ENCODE data around the gene TTC7B.
A peak's percentile ranks its signal among the peaks of the same experiment; 100 is the strongest.

TTC7B gene

DNA sequence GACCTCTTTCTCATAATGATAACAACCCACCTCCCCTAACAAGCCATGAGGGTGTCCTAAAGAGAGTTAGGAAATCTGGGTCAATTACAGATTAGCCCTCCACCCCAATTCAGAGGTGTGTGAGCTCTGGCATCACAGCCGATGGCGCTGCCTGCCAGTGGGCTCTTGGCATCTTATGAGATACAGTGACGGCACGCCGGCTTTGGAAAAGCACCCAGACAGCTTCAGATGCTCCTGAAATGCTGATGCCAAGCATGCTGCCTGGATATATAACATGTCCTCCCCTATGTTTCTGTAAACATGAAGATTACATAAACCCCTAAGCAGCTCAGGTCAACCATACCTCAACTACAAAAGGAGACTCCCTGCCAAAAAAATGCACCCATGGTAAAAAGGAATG is 152.6 kb downstream of the TTC7B start:
- H3K4me3 ChIP-seq (ENCODE audit: low read length): no peak overlapping the region
- DNase-seq (ENCODE audit: low read depth, low spot score): no peak

DNA sequence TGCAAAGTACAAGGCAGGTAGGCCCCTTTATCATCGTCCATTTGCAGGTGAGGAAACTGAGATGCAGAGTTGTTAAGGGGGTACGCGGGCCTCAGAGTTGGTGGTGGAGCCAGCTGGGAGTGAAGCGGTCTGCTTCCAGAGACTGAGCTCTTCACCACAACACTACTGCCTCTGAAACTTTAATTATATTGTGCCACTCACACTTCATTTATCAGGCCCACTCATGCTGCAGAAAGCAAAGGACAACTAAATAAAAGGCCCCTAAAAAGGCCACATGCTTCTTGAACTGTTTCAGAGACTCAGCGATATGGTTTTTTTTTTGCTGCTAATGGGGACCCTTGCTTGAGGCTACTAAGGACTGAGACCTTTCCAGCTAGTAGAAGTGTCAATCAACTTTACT is 153.1 kb downstream of the TTC7B start:
- H3K4me3 ChIP-seq (ENCODE audit: low read length): no peak overlapping the region
- DNase-seq (ENCODE audit: low read depth, low spot score): no peak

DNA sequence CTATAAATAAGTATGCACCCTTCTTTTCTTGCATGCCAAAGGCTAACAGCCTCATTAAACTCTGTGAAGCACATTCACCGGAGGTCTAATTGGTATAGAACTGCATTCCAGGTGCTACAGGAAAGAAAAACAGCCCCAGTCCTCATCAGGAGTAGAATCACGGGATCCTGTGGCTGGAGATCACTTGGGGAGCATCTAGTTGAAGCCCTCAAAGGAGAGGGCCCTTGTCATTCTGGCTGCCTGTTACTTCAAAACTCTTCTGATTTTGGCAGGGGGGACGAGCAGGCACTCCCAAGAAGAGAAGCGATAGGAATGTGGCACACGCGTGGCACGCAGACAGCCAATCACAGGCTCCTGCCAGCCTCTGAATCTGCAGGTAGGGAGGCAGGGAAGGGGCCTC is 154.4 kb downstream of the TTC7B start:
- no peak for DNase-seq (ENCODE audit: low read depth, low spot score)

DNA sequence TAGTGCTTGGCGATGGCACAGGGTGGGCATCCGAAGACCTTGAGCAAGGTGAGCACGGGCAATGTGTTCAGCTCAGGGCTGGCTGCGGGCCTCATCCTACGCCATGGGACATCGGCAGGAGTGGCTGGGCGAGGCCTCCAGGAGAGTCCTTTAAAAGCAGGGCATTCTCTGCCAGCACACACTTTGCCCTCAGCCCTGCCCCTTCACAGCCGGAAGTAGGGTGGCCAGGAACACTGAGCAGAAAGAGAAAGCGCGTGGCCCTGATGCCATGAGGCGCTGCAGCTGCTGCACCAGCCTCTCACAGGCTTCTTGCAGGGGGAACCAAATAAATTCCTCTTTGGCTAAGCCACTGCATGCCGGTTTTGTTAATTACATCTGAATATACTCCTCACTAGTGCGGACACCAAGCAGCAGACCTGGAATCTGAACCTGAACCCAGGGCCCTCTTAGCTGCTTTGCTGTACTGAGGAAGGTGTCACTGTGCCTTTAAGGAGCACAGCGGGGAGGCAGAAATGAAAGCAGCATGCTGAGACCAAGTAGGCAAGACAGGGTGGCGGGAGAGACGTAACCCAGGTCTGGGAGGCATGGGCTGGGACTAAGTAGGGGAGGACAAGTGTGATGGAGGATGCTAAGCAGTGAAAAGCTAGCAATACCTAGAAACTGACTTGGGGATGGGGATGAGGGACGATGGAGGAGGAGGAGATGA is 155.2 kb downstream of the TTC7B start:
- H3K4me3 ChIP-seq (ENCODE audit: low read length): no peak overlapping the region
- no peak for DNase-seq (ENCODE audit: low read depth, low spot score)

More for the DNA sequence above, 154.4 kb downstream of the TTC7B start:
- no peak overlapping the region for H3K4me3 ChIP-seq (ENCODE audit: low read length)

DNA sequence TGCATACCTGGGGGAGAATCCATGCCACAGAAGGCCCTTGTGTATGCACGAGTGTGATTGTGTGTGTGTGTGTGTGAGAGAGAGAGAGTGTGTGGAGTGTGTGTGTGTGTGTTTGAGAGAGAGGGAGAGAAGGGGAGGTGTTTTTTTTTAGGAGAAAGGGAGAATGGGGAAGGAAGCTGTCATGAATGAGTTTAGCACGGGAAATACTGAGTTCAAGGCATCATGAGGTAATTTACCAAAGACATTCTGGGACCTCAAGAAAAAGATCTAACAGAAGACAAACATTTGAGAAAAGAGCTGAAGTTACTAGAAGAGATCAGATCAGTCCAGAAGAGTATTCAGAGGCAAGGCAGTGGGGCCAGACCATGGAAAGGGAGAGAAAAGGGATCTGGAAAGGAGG is 157.1 kb downstream of the TTC7B start:
- no peak for DNase-seq (ENCODE audit: low read depth, low spot score)

DNA sequence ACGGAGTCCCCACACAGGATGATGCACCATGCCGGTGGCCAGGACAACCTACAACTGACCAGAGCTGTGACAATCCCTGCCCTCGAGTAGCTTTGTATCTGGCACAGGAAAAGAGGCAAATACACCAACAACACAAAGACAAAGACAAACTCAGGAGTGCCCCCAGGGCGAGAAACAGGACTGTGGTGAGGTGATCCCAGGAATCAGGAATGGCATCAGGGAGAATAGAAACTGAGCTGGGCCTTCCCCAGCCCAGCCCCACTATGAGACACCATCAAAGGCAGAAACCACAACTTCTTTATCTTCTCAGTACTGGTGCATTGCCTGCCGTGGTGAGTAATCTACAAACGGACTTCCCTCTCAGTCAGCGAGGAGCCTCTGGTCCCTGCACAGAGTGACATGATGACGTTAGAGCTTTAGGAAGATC is 157.7 kb downstream of the TTC7B start:
- DNase-seq (ENCODE audit: low read depth, low spot score): peak; percentile 28

More for the DNA sequence above, 157.1 kb downstream of the TTC7B start:
- no peak overlapping the region for H3K4me3 ChIP-seq (ENCODE audit: low read length)

DNA sequence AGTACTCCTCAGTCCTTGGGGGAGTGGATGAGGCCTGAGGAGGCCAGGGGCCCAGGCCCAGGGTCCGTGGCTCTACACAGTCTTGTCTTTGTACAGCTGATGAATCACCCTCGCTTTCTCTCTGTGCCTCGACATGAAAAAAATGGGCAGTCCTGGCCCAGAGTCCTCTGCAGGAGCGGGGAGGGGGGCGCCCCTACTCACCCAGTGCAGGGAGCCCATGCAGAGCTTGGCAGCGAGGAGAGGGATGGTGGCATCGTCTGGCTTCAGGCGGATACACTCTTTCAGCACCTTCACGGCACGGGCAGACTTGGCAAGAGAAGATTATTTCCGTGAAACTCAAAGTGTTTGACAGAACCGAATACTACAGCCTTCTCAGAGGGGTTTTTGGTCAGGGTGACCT is 159.3 kb downstream of the TTC7B start:
- DNase-seq (ENCODE audit: low read depth, low spot score): no peak

More for the DNA sequence above, 157.7 kb downstream of the TTC7B start:
- no peak overlapping the region for H3K4me3 ChIP-seq (ENCODE audit: low read length)

DNA sequence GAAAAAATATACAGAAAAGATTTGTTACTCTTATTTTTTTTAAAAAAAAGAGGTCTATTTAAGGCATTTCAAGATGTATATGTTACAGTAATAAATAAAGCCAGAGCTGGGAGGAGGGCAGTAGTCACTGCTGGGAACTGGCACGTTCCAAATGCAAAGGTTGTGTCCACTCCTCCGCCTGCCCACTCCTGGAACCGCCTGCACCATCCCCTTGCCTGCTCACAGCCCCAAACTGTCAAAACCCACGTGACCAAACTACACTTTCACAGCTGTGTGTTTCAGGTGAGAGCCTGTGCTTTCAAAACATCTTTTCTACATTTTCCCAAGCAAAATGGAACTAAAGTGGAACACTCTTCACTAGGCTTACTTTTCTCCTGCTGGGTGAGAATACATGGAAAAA is 160.4 kb downstream of the TTC7B start:
- no peak overlapping the region for H3K4me3 ChIP-seq (ENCODE audit: low read length)
- no peak for DNase-seq (ENCODE audit: low read depth, low spot score)

More for the DNA sequence above, 159.3 kb downstream of the TTC7B start:
- H3K4me3 ChIP-seq (ENCODE audit: low read length): no peak overlapping the region

DNA sequence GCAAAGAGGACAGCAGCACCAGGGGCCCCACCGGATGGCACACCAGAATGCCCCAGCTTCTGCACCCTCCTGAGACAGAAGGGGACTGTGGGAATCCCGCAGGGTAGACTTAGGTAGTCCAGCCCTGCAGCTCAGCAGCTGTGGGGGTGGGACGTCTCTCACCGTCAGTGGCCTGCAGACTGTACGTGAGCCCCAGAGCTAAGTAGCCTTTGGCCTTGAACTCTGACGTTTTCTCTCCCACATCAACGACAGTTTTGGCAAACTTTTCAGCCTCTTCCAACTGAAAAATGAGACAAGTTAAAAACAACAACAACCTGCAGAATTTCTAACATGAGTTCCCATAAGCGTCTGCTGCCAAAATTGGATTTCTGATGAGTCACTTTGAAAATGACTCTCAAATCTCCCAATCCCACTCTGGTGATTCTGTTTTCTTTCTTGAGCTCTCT is 161.4 kb downstream of the TTC7B start:
- DNase-seq (ENCODE audit: low read depth, low spot score): no peak
- no peak overlapping the region for H3K4me3 ChIP-seq (ENCODE audit: low read length)

DNA sequence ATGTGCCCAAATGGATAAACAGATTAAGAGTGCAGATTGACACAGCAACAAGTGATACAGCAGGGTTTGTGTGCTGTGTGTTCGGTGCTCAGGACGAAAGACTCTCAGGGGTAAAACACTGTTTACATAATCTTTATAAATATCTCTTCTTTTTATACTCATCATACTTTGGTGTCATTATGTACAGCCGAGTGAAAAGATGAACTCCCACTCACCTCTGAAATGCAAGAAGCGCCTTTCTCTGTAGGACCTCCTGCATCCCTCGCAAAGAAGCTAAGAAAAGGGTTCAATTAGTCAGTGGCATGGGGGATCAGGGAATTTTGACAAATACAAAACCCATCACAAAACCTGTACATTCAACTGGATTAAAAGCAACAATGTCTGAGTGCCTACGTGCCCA is 163.6 kb downstream of the TTC7B start:
- no peak for DNase-seq (ENCODE audit: low read depth, low spot score)

DNA sequence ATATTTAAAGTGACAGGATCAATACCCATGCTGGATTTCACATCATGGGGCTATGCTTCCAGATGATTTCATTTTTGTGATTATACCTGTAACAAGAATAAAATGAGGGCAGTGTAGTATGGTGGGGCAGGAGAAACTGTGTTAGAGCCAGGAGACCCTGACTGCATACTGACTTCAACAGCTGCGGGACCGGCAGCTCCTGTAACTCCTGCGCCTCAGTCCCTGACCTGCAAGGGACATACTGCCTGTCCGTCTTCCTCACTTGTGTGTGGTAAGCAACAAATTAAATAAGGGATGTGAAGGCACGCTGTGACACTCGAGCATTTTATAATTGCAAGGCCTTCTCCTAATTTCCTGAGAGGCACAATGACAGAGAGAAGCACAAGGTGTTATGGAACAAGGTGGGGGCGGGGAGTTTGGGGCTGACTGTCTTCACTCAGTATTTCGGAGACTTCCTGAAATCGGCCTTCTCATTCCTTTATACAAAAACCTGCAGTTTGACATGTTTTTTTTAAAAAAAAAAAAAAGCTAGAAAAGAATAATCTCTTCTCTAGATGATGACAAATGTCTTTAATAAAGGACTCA is 164.2 kb downstream of the TTC7B start:
- no peak overlapping the region for H3K4me3 ChIP-seq (ENCODE audit: low read length)
- DNase-seq (ENCODE audit: low read depth, low spot score): no peak

More for the DNA sequence above, 163.6 kb downstream of the TTC7B start:
- H3K4me3 ChIP-seq (ENCODE audit: low read length): no peak overlapping the region

DNA sequence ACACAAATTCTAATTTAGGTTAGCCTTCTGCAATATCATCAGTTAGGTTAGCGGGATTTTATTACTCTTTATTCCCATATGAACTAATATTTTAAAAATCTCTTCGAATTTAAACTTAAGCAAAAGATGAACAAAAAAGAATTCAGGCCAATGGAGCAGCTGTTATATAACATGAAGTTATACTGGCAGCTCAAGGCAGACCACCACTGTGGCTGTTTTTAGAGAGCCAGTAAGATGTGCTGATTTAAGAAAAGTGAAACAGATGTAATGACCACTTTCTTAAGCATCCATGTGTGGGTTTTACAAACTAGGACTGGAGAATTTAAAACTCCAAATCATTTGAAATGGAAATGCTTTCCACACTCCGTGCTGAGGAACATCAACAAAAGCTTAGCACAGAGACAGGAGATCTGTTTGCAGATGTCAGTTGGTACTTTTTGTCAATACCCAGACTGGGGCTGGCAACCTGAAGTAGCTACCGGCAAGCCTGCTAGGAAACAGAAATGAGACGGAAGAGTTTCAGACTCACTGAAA is 164.9 kb downstream of the TTC7B start:
- H3K4me3 ChIP-seq (ENCODE audit: low read length): no peak overlapping the region
- no peak for DNase-seq (ENCODE audit: low read depth, low spot score)

DNA sequence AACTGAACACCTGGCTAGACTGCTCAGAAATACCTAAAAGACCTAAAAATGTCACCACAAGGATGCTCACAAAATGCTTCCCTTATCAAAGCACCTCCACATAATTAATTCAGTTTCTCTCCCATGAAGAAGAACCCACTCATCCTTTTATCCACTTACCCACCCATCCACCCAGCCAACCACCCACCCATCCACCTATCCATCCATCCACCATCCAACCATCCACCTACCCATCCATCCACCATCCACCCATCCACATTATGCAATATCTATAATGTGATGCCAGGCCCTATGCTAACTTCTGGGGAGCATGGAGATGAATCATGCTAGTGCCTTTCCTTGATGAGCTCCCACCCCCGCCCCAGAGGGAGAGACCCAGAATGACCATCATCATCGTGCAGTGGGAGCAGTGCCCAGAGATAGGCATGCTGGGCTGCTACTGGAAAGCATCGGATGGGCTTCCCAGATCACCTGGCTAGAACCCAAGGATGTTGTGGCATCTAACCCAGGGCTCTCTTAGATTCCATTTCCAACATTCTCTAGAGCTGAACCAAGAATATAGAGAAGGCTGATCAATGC is 166.6 kb downstream of the TTC7B start:
- H3K4me3 ChIP-seq (ENCODE audit: low read length): no peak overlapping the region
- DNase-seq (ENCODE audit: low read depth, low spot score): no peak

DNA sequence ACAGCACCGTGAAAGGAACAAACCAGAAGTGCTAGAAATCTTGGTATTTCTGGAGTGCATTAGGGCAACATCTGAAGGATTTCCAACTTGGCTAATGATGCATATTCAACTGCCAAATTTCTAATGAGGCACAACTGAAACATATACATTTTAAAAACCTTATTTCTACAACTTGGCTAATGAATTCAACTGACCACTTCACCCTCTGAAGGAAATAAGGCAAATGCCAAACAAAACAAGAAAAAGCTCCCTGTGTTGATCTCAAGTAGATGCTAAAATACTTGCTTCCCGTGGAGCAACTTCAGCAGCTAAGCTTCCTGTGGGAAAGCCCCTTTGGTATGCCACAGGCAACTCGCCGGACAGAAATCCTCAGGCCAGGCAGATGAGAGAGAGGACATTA is 167.1 kb downstream of the TTC7B start:
- no peak overlapping the region for H3K4me3 ChIP-seq (ENCODE audit: low read length)
- no peak for DNase-seq (ENCODE audit: low read depth, low spot score)

DNA sequence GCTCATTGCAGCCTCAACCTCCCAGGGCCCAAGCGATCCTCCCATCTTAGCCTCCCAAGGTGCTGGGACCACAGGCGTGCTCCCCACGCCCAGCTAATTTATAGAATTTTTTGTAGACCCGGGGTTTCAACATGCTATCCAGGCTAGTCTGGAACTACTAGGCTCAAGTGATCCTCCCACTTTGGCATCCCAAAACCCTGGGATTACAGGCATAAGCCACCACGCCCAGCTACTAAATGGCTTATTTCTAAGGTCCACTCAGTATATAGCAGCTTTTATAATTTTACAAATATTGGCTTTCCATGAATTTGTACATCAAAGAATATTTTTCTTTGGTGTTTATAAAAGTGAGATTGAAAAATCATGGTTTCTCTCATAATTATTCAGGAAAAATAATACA is 167.8 kb downstream of the TTC7B start:
- H3K4me3 ChIP-seq (ENCODE audit: low read length): no peak overlapping the region
- no peak for DNase-seq (ENCODE audit: low read depth, low spot score)

DNA sequence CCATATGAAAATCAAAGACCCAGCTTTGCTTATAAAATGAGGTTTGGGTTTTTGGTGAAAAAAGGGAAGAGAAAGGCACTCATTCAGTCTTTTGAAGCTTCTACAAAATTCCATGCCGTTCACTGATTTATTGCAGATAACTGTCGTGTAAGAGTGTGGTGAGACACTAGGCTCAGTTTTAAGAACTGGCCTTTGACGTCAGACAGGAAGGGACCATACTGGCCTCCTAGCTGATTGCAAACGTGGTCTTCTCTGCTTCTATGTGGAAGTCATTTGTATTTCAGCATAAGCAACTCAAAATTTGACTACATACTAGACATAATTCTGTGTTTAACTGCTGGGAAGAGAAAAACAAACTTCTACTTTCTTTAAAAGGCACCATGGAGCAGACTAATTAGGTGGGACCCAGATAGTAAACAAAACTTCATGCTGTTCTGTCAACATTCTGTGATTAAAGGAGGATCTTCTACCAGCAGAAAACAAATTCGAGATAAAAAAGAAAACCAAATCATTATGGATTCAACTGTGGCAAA is 168.7 kb downstream of the TTC7B start:
- DNase-seq (ENCODE audit: low read depth, low spot score): no peak
- no peak overlapping the region for H3K4me3 ChIP-seq (ENCODE audit: low read length)

DNA sequence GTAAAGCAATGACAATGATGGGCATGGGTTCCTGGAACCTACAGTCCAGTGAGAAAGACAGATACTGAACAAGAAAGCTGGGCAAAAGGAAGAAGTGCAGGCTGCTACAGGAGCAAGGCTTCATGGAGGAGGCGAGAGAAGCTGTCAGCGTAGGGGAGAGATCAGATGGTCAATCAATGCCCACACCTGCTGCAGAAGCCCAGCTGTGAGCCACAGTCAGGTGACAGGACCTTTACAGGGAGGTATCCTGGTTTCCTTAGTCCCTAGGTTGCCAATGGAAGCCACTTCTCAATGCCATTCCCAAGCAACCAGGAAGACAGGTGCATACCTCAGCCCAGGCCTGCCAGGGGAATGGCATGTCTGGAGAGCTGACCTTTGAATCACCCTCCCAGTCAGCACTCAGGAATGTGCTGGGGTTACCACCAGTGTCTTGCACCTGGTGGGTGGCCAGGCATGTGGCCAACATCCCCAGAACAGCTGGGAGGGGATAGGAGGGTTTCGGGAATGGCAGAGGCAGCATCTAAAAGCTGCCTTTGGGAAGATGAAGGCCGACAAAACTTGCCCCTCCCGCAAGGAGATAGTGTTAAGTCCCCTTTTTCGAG is 170.3 kb downstream of the TTC7B start:
- no peak overlapping the region for H3K4me3 ChIP-seq (ENCODE audit: low read length)

DNA sequence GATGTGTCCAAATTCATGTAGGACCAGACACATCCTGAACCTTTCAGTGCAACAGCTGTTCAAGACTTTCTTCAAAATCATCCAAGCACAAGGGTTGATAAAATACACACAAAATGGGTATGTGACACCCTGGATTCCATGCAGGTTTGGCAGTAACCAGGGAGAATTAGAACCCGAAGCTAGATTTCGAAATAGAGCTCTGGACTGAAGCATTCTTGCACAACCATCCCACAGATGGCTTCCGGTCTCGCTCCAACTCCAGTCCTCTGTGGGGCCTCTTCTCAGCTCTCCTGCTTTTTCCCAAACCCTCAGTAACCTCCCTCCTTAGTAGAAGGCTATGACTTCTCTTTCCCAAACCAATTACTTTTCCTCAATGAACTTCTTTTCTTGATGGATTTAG is 171.3 kb downstream of the TTC7B start:
- no peak overlapping the region for H3K4me3 ChIP-seq (ENCODE audit: low read length)
- DNase-seq (ENCODE audit: low read depth, low spot score): no peak

More for the DNA sequence above, 170.3 kb downstream of the TTC7B start:
- no peak for DNase-seq (ENCODE audit: low read depth, low spot score)

DNA sequence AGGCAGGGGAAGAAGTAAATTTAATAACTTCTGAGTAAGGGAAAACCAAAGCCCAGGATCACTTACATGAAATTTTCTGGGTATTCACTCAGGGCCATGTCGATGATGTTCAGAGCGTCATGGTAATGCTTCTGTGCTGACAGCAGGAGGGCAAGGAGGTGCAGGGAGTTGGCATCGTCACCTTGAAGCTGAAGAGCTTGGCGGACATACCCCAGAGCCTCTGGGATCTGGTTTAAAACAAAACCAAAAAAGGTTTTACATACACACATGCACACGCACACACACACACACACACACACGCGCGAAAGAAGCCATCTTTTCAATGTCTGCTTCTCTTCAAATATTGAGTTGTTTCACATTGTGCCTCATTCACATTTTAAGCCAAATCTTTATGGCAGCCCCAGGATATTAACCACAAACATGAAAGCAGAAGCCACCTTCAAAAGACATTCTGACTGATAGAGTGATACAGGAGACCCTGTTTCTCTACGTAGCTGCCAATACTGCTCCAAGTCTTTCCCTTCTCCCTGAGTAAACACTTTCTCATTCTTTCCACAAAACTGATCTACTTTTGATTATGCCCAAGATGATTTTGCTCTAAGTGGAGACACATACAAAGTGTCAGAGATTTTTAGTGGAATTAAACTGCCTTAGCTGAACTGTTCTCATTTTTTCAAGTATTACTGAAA is 172.1 kb downstream of the TTC7B start:
- no peak overlapping the region for H3K4me3 ChIP-seq (ENCODE audit: low read length)
- no peak for DNase-seq (ENCODE audit: low read depth, low spot score)
